C4-2B (cell line): Measurements from ENCODE around the gene UPF3B.
"Not testable (repeated sequence)": the region's sequence is repeated elsewhere in the genome, so short reads cannot be mapped to it uniquely, and the experiment has no call there.

Experiments used
- ZFX ChIP-seq: fragments of 450-650 bp; IDR thresholded peaks from 2 replicates; pipeline ENCODE4 v1.6.1; 2017
- TF ChIP-seq, protein P1 (sequence below): fragments of 450-650 bp; conservative IDR thresholded peaks from 2 replicates; pipeline ENCODE4 v1.5.1; 2017; ENCODE audit warnings: mild to moderate bottlenecking

DNA sequence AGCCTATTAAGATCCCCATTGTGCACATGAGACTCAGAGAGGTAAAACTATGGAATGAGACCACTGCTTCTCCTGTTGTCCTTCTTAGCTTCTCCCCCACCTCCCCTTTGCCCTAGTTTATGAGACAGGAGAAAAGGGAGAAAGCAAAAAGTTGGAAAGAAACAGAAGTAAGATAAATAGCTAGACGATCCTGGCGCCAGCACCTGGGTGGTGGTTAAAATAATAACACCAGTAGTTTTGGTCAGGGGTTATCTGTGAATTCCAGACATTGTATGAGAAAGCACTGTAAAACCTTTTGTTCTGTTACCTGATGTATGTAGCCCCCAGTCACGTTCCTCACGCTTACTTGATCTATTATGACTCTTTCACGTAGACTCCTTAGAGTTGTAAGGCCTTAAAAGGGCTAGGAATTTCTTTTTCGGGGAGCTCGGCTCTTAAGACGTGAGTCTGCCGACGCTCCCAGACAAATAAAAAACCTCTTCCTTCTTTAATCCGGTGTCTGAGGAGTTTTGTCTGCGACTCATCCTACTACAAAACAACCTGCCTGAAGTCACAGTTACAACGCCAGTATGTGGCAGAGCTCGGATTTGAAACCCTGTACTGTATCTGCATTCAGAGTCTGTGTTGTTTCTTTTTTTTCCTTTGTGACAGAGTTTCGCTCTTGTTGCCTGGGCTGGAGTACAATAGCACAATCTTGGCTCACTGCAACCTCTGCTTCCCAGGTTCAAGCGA lies 39.4 kb upstream of the UPF3B start:
- TF ChIP-seq, protein P1, sequence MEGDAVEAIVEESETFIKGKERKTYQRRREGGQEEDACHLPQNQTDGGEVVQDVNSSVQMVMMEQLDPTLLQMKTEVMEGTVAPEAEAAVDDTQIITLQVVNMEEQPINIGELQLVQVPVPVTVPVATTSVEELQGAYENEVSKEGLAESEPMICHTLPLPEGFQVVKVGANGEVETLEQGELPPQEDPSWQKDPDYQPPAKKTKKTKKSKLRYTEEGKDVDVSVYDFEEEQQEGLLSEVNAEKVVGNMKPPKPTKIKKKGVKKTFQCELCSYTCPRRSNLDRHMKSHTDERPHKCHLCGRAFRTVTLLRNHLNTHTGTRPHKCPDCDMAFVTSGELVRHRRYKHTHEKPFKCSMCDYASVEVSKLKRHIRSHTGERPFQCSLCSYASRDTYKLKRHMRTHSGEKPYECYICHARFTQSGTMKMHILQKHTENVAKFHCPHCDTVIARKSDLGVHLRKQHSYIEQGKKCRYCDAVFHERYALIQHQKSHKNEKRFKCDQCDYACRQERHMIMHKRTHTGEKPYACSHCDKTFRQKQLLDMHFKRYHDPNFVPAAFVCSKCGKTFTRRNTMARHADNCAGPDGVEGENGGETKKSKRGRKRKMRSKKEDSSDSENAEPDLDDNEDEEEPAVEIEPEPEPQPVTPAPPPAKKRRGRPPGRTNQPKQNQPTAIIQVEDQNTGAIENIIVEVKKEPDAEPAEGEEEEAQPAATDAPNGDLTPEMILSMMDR, result not testable (repeated sequence)
- TF ChIP-seq ZFX, result not testable (repeated sequence)
